Stimulated activated CD4-positive, alpha-beta T cell treated with anti-CD3 and anti-CD28 coated beads, Interleukin-1b, Interleukin-23, amount 100 ng/mL, for 24 hours (primary cell): ENCODE measurements around the gene ZC3H18.

ENCODE experiments used
- DNase-seq, 4 experiments: peaks; one replicate each; pipeline ENCODE4 v3.0.0-alpha.2; 2020; ENCODE audit warnings: low read depth in 4 of 4, low spot score in 1 of 4

ZC3H18 gene

GRCh38 chr16:88636488-88637265, 66.5 kb downstream of the ZC3H18 start:
- no peak for DNase-seq

GRCh38 chr16:88638323-88639230, 68.4 kb downstream of the ZC3H18 start, which contains the start of gene IL17C:
Gene IL17C, plus strand, starts transcription at chr16:88638572. Its CDS starts 70 bp downstream, at chr16:88638642.
- DNase-seq = no peak

GRCh38 chr16:88639231-88640038, 69.2 kb downstream of the ZC3H18 start:
- DNase-seq = no peak

GRCh38 chr16:88640039-88640495, 69.9 kb downstream of the ZC3H18 start:
- DNase-seq = no peak

GRCh38 chr16:88640498-88641247, 70.5 kb downstream of the ZC3H18 start:
- DNase-seq = no peak

GRCh38 chr16:88642881-88643643, 72.9 kb downstream of the ZC3H18 start:
- no peak for DNase-seq

- DNase-seq = no peak
Measured at GRCh38 chr16:88643644-88643932, 73.4 kb downstream of the ZC3H18 start.

- DNase-seq = no peak
Measured at GRCh38 chr16:88645455-88645854, 75.3 kb downstream of the ZC3H18 start.

- DNase-seq = no peak
Measured at GRCh38 chr16:88645941-88646340, 75.7 kb downstream of the ZC3H18 start.

GRCh38 chr16:88646345-88647034, 76.3 kb downstream of the ZC3H18 start:
- DNase-seq = no peak

- DNase-seq = no peak
Measured at GRCh38 chr16:88647178-88648070, 77.2 kb downstream of the ZC3H18 start.

GRCh38 chr16:88649195-88649923, 79.2 kb downstream of the ZC3H18 start:
- DNase-seq = no peak

- DNase-seq = no peak
Measured at GRCh38 chr16:88649924-88650748, 79.9 kb downstream of the ZC3H18 start.

- peak in 3 of 4 experiments; percentile 47 to 85 (median 66) for DNase-seq
Measured at GRCh38 chr16:88650749-88651275, 80.6 kb downstream of the ZC3H18 start, which contains the start of gene CYBA. Gene CYBA, minus strand, starts transcription at chr16:88651053. Its CDS starts 40 bp downstream, at chr16:88651013.

GRCh38 chr16:88651276-88651988, 81.2 kb downstream of the ZC3H18 start:
- DNase-seq = peak in 2 of 4 experiments; percentile 64 to 79
